Ramos (cell line): ENCODE results near the gene ARMC3.
"Not testable (repeated sequence)": the region's sequence is repeated elsewhere in the genome, so short reads cannot be mapped to it uniquely, and the experiment has no call there.

Experiments used
- in situ Hi-C: fragments of 300-500 bp; cut with MboI; formaldehyde crosslinking; loops from one replicate; pipeline ENCODE4 v1.14.3; 2022; ENCODE audit warnings: low sequenced_read_pairs; ENCODE audit not compliant: unreplicated experiment

Gene ARMC3

DNA sequence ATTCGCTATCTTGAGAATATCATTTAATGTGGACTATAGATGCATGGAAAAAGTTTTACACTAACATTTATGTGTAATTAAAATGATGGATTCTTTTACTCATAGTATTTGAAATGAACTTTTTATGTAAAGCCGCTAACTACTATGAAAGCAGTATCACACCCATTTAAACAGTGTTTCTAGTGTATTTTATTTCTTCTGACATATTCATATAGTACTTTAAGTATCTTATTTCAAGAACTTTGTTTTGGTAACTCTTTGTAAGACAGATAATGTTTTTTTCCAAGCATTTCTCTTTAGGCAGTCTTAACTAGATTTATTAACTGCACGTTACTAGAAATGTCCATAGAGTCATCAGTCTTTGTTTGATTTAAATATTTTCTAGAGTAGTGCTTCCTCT lies 12.5 kb upstream of the ARMC3 start:
- in situ Hi-C loops = no loop called here

GRCh38 chr10:22925088-22925487 lies 2.8 kb upstream of the ARMC3 start:
- in situ Hi-C loops = no loop called here

DNA sequence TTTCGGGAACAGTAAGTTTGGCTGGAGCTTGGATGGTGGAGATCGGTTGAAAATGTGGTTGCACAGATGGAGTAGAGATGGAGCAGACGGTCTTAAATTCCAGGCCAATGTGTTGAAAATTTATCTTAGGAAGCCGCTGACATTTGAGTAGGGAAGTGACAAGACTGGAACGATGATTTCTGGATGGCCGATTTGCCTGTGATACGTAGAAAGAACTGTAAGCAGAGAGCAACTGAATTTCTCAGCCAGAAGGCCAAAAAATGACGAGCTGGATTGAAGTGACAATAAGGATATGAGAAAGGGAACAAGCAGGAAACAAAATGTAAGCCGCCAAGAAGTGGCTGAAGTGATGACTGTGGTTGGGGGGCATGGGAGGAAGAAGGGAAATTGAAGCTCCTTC lies 687 bp upstream of the ARMC3 start:
- in situ Hi-C loops = no loop called here

- in situ Hi-C loops = not testable (repeated sequence)
These were observed 1.2 kb downstream of the ARMC3 start for GRCh38 chr10:22929053-22929452.

- in situ Hi-C loops = no loop called here
These were observed 4.1 kb downstream of the ARMC3 start for GRCh38 chr10:22931948-22932347.

DNA sequence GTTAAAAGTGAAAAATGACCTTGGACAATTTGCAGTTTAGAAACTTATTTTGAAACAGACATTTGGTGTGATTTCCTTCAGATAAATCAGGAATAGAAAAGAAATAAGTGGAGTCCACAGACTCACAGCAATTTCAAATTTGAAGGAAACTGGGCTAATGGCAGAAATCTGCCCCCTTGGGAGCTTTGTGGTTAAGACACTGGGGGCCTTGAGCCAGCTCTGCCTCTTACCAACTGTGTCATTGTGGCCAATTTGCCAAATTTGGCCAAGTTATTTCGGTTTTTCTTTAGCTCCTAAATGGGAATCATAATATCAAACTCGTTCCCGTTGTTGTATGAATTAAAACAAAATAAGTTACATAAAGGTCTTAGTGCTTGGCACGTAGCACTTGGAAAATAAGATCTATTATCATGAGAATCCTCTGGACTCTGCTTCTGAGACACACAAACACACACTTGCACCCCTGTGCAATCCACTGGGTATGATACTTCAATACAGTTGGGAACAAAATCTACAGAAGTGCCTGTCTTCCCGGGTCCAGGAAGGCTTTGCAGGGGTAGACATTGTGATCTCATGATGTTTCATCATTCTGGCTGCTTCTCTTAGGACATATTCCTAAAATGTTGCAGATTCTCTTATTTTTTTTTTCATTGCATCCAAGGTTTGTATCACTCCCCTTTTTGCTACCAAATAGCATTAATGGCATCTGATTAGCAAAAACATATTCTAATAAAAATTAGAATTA lies 4.9 kb downstream of the ARMC3 start:
- in situ Hi-C loops = no loop called here

GRCh38 chr10:22934726-22935125 lies 6.9 kb downstream of the ARMC3 start:
- in situ Hi-C loops = no loop called here

GRCh38 chr10:22942437-22942836 lies 14.6 kb downstream of the ARMC3 start:
- in situ Hi-C loops = no loop called here

GRCh38 chr10:22945934-22946673 lies 18.3 kb downstream of the ARMC3 start:
- in situ Hi-C loops = no loop called here

- in situ Hi-C loops = no loop called here
These were observed 27.1 kb downstream of the ARMC3 start for GRCh38 chr10:22954970-22955369.

GRCh38 chr10:22958338-22958737 lies 30.5 kb downstream of the ARMC3 start:
- in situ Hi-C loops = no loop called here

DNA sequence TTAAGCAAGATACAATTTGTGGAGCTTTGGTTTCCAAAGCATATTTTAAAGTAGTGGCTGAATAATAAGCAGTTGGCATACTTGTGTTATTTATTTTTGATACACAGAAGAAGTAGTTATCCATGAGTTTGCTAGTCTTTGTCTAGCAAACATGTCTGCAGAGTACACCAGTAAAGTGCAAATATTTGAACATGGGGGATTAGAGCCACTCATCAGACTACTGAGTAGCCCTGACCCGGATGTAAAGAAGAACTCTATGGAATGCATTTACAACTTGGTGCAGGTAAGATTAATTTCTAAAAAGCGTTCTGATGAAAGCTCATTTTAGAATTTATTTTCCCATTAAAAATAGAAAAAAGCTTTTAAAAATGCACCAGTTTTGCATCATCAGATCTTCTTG lies 31.4 kb downstream of the ARMC3 start:
- in situ Hi-C loops = no loop called here

DNA sequence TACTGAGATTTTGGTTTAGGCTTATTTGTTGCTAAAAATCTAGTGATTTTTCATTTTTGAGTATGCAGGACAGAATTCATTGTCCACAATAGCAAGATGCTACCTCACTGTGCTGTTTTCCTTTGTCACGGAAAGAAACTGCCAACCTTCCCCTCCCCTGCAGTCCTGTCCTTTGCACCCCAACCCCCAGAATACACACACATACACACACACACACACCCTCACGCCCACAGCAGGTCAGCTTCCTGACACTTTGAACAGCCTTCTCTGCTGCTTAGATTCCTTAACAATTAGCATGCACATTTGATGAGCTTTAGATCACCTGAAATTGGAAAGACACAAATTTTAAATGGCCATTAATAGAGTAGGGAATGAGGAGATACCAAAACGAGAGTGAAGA lies 32.1 kb downstream of the ARMC3 start:
- in situ Hi-C loops = no loop called here

- in situ Hi-C loops = no loop called here
These were observed 35.0 kb downstream of the ARMC3 start for GRCh38 chr10:22962817-22963216.

DNA sequence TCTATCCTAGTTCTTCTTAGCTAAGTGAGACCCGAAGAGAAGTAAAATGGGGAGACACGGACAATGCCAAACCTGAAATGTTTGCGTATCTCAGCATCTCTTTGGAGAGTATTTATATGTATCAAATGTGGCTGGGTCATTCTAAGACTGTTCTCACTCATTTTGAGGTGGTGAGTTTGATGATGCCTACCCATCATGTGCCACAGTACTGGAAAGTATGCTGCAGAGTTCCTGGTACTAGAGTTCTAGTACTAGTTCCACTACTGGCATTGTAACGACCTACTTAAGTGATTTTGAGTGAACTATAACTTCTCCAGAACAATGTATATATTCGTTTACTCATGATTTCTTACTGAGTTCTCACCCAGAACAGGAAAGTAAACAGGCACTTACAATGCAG lies 41.9 kb downstream of the ARMC3 start:
- in situ Hi-C loops = no loop called here

DNA sequence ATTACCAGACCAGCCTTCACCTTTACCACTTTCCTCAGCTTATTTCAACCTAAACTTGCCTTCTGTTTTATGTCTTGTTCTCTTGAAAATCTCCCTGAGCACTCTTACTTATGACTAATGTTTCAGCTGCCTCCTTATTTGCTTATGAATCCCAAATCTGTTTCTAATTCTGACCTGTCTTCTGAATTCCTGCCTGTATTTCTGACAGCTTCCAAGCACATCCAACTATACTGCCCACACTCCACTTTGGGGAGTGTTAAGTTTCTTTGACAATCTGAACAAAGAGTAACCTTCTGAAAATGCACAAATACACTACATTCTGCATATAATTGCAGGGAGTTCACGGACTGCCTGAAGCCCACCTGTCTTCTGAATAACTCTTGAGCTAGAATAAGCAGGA lies 48.7 kb downstream of the ARMC3 start:
- in situ Hi-C loops = loop anchor here (25.0 kb wide), 1 partner anchor 1489 kb away; no protein-coding TSS in a partner anchor

GRCh38 chr10:22977751-22978150 lies 49.9 kb downstream of the ARMC3 start:
- in situ Hi-C loops = loop anchor here (25.0 kb wide), 1 partner anchor 1490 kb away; no protein-coding TSS in a partner anchor

DNA sequence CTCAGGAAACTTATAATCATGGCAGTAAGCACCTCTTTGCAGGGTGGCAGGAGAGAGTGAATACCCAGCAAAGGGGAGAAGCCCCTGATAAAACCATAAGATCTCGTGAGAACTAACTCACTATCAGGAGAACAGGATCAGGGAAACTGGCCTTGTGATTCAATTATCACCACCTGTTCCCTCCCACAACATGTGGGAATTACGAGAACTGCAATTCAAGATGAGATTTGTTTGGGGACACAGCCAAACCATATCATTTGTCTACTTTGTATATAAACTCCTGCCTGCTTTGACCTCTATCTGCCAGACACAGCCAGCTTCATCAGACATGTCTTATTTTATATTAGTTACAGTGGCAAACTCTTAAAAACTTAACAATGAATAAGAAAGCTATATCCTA lies 50.4 kb downstream of the ARMC3 start:
- in situ Hi-C loops = loop anchor here (25.0 kb wide), 1 partner anchor 1491 kb away; no protein-coding TSS in a partner anchor

GRCh38 chr10:22978918-22979317 lies 51.1 kb downstream of the ARMC3 start:
- in situ Hi-C loops = loop anchor here (25.0 kb wide), 1 partner anchor 1492 kb away; no protein-coding TSS in a partner anchor

DNA sequence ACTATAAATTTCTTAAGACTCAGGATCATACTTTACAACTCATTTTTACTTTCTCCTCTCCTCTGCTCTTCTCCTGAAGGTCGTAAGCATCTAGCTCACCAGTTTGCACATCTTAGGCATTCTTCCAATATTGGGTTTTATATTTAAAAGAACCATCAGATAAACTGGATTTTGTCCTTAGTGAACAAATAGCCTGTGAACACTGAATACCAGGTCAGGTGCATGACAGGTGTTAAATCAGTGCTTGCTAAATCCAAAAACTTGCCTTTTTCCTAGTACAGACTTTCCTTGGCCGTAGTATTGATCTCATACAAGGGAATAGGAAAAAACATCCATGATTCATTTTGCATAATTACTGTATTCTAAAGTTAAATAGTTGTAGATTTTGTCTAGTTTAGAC lies 53.0 kb downstream of the ARMC3 start:
- in situ Hi-C loops = loop anchor here (10.0 to 25.0 kb wide), 2 partner anchors 426 to 1494 kb away; no protein-coding TSS in a partner anchor

DNA sequence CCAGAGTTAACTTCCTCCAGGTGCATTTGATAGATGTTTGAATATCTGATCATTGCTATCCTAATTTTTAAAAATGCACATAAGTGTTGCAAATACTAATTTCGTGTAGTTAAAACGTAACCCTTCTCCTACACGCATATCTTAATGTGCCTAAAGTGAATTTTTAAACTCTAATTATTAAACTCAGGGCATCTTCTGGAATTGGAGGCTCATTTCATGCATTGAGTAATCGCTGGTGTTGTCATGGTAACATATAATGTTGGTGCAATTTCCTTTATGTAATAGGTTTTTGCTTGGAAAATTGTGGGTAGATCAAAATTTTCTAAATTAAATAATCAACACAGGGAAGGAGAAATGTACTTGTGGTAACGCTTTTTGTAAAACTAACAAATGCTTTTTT lies 56.2 kb downstream of the ARMC3 start:
- in situ Hi-C loops = loop anchor here (10.0 to 25.0 kb wide), 2 partner anchors 429 to 1497 kb away; no protein-coding TSS in a partner anchor
